Erythroblast (primary cell): ENCODE results near the gene DTNB.

Experiments used
- GATA1 ChIP-seq: IDR thresholded peaks from 2 replicates; pipeline ENCODE4 v1.6.1; 2011; ENCODE audit warnings: low read depth, mild to moderate bottlenecking, control low read depth, low read length, moderate library complexity
- POLR2A ChIP-seq: IDR thresholded peaks from 2 replicates; pipeline ENCODE4 v1.6.1; 2011; ENCODE audit warnings: mild to moderate bottlenecking, low read length

- TF ChIP-seq POLR2A (no peak), GATA1 (no peak)
These were observed 300.7 kb downstream of the DTNB start for GRCh38 chr2:25372405-25373268.
